Measurements from ENCODE around the gene ZCCHC2. TPM values are rescaled to one million over a fixed set of nuclear protein-coding genes. Genes with fewer than 3 reads are reported as not detected.

Gene ZCCHC2
- total RNA-seq, 4 donors from 2014 or later = 18.9 to 26.1 (median 23.8) TPM

GRCh38 chr18:62621546-62621945 is 98.7 kb downstream of the ZCCHC2 start:
- Histone ChIP-seq H3K27me3 (peaks cover 0 to 3% (median 0%) of the 10 kb centered on the region in 4 donors), H3K27ac (replicated peaks in 1 of 4) (peak overlapping the region; percentile 37 to 67 (median 50)), H3K9me3 (no peaks in the 10 kb centered on the region), H3K4me1 (peaks cover 2 to 15% (median 8%) of the 10 kb centered on the region in 4 donors), H3K4me3 (no peak overlapping the region), H3K36me3 (no peaks in the 10 kb centered on the region)
- TF ChIP-seq EP300 (IDR thresholded peaks at IDR 0.05) (no peak), POLR2AphosphoS5 (IDR thresholded peaks at IDR 0.05) (peak in 1 of 2 donors; percentile 44)
- DNase-seq (ENCODE audit: extremely low spot score) = no peak
- intact Hi-C loops (cut with DNase I) = no loop called here
- 70% methylated on average over 12 of the region's 12 CpGs for WGBS

- Histone ChIP-seq H3K27me3 (no peaks in the 10 kb centered on the region), H3K36me3 (no peaks in the 10 kb centered on the region), H3K9me3 (no peaks in the 10 kb centered on the region), H3K27ac (replicated peaks in 1 of 4) (peak overlapping the region in 3 of 4 donors; percentile 32 to 56 (median 37)), H3K4me3 (no peak overlapping the region), H3K4me1 (peaks cover 0 to 15% (median 6%) of the 10 kb centered on the region in 4 donors)
- TF ChIP-seq POLR2A (IDR thresholded peaks at IDR 0.05; ENCODE audit: low read depth) (no peak), POLR2AphosphoS5 (IDR thresholded peaks at IDR 0.05) (peak; percentile 16 to 37)
- DNase-seq (ENCODE audit: extremely low spot score) = no peak
- WGBS = 39% methylated on average over 5 of the region's 5 CpGs
- intact Hi-C loops (cut with DNase I) = no loop called here
Observed at GRCh38 chr18:62625019-62625418, 102.2 kb downstream of the ZCCHC2 start.

Other genes starting within 250 kb of the ZCCHC2 start
- gene TNFRSF11A, start 197.7 kb upstream of the ZCCHC2 start, total RNA-seq = 1 to 10 TPM; 1.2 to 3.9 (median 2.0) TPM
- gene PHLPP1, start 192.5 kb downstream of the ZCCHC2 start, total RNA-seq = 10 to 100 TPM; 11.6 to 23.0 (median 17.3) TPM